Mesothelial cell of epicardium (in vitro differentiated cells): ENCODE data around the gene HPSE2. TPM values are rescaled to one million over a fixed set of nuclear protein-coding genes. Genes with fewer than 3 reads are reported as not detected.

ENCODE experiments used
- DNase-seq, 2 experiments: peaks; one replicate each; pipeline ENCODE4 v3.0.0; 2021; ENCODE audit warnings: low spot score in 2 of 2; ENCODE audit not compliant: unreplicated experiment in 2 of 2
- H3K27ac Mint-ChIP-seq: 2 replicates; pipeline ENCODE4 v1.8.0; 2021; ENCODE audit warnings: mixed read lengths
- H3K27me3 Mint-ChIP-seq: 2 replicates; pipeline ENCODE4 v1.8.0; 2021; ENCODE audit warnings: low read depth, mixed read lengths
- H3K36me3 Mint-ChIP-seq: 2 replicates; pipeline ENCODE4 v1.8.0; 2021; ENCODE audit warnings: mixed read lengths
- H3K4me1 Mint-ChIP-seq: 2 replicates; pipeline ENCODE4 v1.8.0; 2021; ENCODE audit warnings: mixed read lengths
- H3K4me3 Mint-ChIP-seq: 2 replicates; pipeline ENCODE4 v1.8.0; 2021; ENCODE audit warnings: mild to moderate bottlenecking, moderate library complexity, mixed read lengths
- H3K9me3 Mint-ChIP-seq: 2 replicates; pipeline ENCODE4 v1.8.0; 2021; ENCODE audit warnings: mixed read lengths
- total RNA-seq: library from RNA; stranded (reverse); gene quantifications from 3 replicates; pipeline ENCODE4 v1.2.1, GENCODE V29; 2021
- TF ChIP-seq, protein P1 (sequence below): fragments of 200-600 bp; sonication (generic); IDR thresholded peaks from one replicate; pipeline ENCODE4 v1.5.0; 2021; ENCODE audit warnings: antibody characterized with exemption; ENCODE audit not compliant: unreplicated experiment

HPSE2 gene
- total RNA-seq, 1 donor from 2014 or later: 2.3 TPM

DNA sequence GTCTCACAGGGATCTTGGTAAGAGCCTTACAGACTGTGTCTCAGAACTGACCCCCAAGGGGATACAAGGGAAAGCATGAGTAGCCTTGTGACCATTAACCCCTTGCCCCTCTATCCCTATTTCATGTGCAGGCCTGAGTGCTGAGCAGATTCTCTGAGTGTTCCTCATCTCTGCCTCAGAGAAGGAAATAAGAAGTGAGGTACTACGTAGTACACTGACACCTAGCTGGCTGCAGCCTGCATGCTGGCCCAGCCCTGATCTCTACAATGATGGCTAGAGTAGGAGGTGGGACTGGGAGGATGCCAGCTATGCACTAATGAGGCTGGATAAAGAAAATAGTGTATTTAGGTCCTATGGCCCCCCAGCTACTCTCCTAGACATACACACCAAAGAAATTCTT is 614.0 kb downstream of the HPSE2 start:
- Mint-ChIP-seq H3K9me3 (no peaks in the 10 kb centered on the region), H3K4me1 (peaks cover 3% of the 10 kb centered on the region), H3K27ac (no peak overlapping the region), H3K36me3 (no peaks in the 10 kb centered on the region), H3K27me3 (no peaks in the 10 kb centered on the region), H3K4me3 (no peak overlapping the region)
- TF ChIP-seq, protein P1, sequence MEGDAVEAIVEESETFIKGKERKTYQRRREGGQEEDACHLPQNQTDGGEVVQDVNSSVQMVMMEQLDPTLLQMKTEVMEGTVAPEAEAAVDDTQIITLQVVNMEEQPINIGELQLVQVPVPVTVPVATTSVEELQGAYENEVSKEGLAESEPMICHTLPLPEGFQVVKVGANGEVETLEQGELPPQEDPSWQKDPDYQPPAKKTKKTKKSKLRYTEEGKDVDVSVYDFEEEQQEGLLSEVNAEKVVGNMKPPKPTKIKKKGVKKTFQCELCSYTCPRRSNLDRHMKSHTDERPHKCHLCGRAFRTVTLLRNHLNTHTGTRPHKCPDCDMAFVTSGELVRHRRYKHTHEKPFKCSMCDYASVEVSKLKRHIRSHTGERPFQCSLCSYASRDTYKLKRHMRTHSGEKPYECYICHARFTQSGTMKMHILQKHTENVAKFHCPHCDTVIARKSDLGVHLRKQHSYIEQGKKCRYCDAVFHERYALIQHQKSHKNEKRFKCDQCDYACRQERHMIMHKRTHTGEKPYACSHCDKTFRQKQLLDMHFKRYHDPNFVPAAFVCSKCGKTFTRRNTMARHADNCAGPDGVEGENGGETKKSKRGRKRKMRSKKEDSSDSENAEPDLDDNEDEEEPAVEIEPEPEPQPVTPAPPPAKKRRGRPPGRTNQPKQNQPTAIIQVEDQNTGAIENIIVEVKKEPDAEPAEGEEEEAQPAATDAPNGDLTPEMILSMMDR: no peak
- no peak for DNase-seq

DNA sequence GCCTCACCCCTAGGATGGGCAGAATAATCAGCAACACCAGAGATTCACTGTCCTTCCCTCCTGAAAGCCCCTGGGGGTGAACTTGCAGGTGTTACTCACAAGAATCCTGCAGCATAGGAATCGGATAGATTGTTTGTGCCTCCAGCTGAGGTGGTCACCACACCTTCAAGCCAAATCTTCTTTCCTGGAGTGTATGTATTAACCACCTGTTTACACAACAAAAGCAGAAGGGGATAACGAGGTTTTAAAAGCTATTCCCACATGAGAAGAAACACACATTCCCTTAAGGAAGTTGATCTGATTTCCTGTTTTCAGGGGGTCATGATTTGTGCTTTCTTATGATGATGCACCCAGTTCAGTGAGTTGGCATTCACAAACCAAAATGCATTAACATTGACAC is 615.1 kb downstream of the HPSE2 start:
- Mint-ChIP-seq H3K27me3 (no peaks in the 10 kb centered on the region), H3K36me3 (no peaks in the 10 kb centered on the region), H3K4me3 (no peak overlapping the region), H3K4me1 (peaks cover 3% of the 10 kb centered on the region), H3K27ac (no peak overlapping the region), H3K9me3 (no peaks in the 10 kb centered on the region)
- TF ChIP-seq, protein P1: no peak
- no peak for DNase-seq

DNA sequence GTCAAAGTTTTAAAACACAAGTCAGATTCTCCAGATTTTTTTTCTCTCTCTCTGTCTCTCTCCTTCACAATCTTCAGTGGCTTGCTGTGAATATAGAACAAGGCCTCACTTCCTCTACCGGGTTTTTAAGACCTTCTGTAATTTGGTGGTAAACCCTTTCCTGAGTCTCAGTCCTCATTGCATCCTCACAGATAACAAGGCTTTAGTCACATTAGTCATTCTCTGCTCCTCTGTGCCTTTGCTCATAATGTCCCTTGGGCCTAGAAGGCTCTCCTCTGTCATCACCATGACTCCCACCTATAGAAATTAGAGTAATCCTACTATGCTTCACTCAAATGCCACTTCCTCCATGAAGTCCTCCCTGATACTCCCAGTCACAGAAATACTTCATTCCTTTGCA is 616.2 kb downstream of the HPSE2 start:
- H3K4me1 Mint-ChIP-seq: peaks cover 3% of the 10 kb centered on the region
- peak overlapping the region; percentile 11 for H3K27ac Mint-ChIP-seq
- no peak for DNase-seq
- TF ChIP-seq, protein P1: no peak
- no peaks in the 10 kb centered on the region for H3K9me3 Mint-ChIP-seq
- no peaks in the 10 kb centered on the region for H3K27me3 Mint-ChIP-seq
- H3K4me3 Mint-ChIP-seq: no peak overlapping the region
- no peaks in the 10 kb centered on the region for H3K36me3 Mint-ChIP-seq

DNA sequence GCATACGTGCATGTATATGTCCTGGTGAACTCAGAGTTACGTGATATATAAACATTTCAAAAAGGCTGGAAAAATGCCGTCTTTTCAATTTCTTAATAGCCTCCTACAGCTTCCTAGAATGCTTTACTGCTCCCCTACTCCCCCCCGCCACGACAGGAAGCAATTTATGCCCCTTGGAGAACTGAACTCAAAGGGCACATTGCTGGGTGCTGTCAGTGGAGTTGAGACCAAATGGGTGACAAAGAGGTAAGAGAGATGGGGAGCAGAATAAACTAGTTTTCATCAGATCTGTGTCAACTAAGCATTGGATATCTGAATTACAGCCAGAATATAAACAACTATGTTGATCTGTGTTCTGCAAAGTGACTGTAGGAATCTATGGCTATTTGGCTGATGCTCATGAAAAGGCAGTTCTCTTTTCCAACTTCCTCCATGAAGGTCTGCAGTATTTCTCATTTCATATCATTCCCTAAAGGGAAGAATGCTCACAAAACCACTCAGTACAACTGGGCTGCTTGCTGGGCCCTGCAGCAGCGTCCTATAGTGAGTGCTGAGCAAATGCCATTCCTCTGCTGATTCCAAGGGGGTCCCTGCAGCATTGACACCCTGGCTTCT is 617.6 kb downstream of the HPSE2 start:
- no peaks in the 10 kb centered on the region for H3K9me3 Mint-ChIP-seq
- DNase-seq: no peak

DNA sequence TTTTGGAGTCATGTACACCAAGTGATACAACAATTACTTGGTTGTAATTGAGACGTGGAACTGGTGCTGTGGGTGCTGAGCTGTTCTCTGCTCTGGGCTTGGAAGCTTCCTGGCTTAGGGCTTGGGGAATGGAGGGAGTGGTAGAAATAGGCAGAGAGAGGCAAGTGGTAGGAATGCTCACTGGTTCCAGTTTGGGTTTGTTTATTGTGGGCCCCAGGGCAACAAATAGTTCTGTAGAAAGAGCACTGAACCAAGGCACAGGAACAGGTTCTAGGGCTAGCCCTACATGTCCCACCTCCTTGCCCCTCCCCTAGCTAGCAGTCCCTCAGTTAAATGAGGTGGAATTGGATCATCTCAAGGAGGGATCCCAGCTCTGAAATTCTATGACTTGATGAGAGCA is 622.2 kb downstream of the HPSE2 start:
- DNase-seq: no peak
- Mint-ChIP-seq H3K27ac (no peak overlapping the region), H3K9me3 (no peaks in the 10 kb centered on the region), H3K36me3 (no peaks in the 10 kb centered on the region), H3K4me3 (no peak overlapping the region), H3K4me1 (peaks cover 7% of the 10 kb centered on the region), H3K27me3 (no peaks in the 10 kb centered on the region)
- TF ChIP-seq, protein P1: no peak

More for the DNA sequence above, 617.6 kb downstream of the HPSE2 start:
- no peaks in the 10 kb centered on the region for H3K27me3 Mint-ChIP-seq
- no peaks in the 10 kb centered on the region for H3K36me3 Mint-ChIP-seq
- no peak overlapping the region for H3K27ac Mint-ChIP-seq
- H3K4me3 Mint-ChIP-seq: no peak overlapping the region
- TF ChIP-seq, protein P1: no peak
- H3K4me1 Mint-ChIP-seq: peaks cover 3% of the 10 kb centered on the region

DNA sequence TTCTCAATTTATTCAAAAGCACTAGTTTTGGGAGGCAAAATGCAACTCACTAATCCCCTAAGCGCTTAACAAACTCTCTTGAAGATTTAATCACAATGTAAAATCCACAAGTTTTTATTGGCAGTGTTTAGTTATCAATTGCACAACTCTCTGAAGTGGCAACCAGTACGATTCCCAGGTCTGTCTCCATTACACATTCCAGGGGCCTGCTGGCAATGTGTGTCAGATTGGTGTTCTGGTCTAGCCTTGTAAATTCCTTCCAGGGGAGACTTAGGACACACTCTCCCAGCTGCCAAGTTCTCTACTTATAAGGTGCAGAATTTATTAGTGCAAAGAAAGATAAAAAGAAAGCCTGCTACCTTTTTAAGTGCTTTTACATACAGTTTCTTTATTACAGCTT is 624.2 kb downstream of the HPSE2 start:
- peaks cover 7% of the 10 kb centered on the region for H3K4me1 Mint-ChIP-seq
- no peak for DNase-seq
- no peak overlapping the region for H3K4me3 Mint-ChIP-seq
- no peaks in the 10 kb centered on the region for H3K36me3 Mint-ChIP-seq
- TF ChIP-seq, protein P1: no peak
- H3K27me3 Mint-ChIP-seq: no peaks in the 10 kb centered on the region
- no peak overlapping the region for H3K27ac Mint-ChIP-seq
- H3K9me3 Mint-ChIP-seq: no peaks in the 10 kb centered on the region
